ENCODE results near the gene CD96. TPM values are rescaled to one million over a fixed set of nuclear protein-coding genes. Genes with fewer than 3 reads are reported as not detected.
"Not testable (repeated sequence)": the region's sequence is repeated elsewhere in the genome, so short reads cannot be mapped to it uniquely, and the experiment has no call there.

CD96 gene
- total and polyA plus RNA-seq, 4 donors = 0.69 to 3.1 (median 2.4) TPM

DNA sequence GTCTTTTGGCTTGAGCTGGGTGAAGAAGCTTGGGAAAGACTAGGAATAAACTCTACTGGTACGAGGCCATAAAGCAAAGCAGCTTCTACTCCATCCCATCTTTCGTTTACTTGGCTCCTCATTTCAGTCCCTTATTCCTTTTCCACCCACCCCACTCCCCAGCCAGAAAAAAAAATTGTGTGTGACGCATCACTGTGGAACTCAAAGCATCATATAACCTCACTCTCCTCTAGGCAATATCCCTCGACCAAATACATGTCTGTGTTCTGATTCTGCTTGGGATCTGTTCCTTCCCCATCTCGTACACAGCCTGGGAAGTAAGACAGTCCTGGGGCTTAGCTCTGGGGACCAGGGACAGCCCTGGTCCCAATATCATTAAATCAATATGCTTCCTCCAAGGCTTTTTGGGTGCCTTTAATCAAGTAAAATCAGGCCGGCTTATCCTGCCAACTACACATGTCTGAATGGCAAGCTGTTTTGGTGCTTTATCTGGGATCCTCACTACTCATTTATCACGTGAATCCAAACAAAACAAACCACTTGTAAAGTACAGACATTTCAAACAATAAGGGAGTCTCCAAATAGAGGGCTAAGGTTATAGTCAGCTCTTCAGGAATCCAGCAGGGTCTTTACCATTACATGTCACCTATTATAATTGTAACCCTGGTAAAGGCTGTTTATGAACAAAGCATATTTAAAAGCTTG lies 128.1 kb downstream of the CD96 start:
- no peak for DNase-seq
- TF ChIP-seq, protein P1, sequence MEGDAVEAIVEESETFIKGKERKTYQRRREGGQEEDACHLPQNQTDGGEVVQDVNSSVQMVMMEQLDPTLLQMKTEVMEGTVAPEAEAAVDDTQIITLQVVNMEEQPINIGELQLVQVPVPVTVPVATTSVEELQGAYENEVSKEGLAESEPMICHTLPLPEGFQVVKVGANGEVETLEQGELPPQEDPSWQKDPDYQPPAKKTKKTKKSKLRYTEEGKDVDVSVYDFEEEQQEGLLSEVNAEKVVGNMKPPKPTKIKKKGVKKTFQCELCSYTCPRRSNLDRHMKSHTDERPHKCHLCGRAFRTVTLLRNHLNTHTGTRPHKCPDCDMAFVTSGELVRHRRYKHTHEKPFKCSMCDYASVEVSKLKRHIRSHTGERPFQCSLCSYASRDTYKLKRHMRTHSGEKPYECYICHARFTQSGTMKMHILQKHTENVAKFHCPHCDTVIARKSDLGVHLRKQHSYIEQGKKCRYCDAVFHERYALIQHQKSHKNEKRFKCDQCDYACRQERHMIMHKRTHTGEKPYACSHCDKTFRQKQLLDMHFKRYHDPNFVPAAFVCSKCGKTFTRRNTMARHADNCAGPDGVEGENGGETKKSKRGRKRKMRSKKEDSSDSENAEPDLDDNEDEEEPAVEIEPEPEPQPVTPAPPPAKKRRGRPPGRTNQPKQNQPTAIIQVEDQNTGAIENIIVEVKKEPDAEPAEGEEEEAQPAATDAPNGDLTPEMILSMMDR (IDR thresholded peaks at IDR 0.05; ENCODE audit: control extremely low read depth, extremely low read depth) = no peak
- Histone ChIP-seq H3K27me3 (ENCODE audit: control insufficient read depth in 3 of 3, insufficient read depth in 3 of 3, low read length in 2 of 3) (no peaks in the 10 kb centered on the region), H3K4me1 (ENCODE audit: control insufficient read depth in 5 of 5, insufficient read depth in 5 of 5, low read length in 5 of 5) (peaks cover 0 to 13% (median 2%) of the 10 kb centered on the region in 5 donors), H3K27ac (ENCODE audit: low read depth in 1 of 2, low read length in 1 of 2) (no peak overlapping the region), H3K4me3 (no peak overlapping the region), H3K9ac (ENCODE audit: insufficient read depth in 1 of 2, low read length in 2 of 2) (peak overlapping the region in 1 of 2 donors; percentile 61), H3K9me3 (ENCODE audit: control insufficient read depth in 4 of 4, insufficient read depth in 3 of 4, low read length in 3 of 4) (no peaks in the 10 kb centered on the region), H3K36me3 (ENCODE audit: control insufficient read depth in 4 of 4, insufficient read depth in 4 of 4, low read length in 4 of 4) (no peaks in the 10 kb centered on the region)
- WGBS, 2 donors = 85 to 88% methylated on average over 7 of the region's 7 CpGs
- no peak for ATAC-seq (ENCODE audit: insufficient read depth, low FRiP score)

- DNase-seq = not testable (repeated sequence)
- WGBS, 2 donors = 72 to 76% methylated on average over 6 of the region's 6 CpGs
These were observed 130.5 kb downstream of the CD96 start for GRCh38 chr3:111672461-111672860.

DNA sequence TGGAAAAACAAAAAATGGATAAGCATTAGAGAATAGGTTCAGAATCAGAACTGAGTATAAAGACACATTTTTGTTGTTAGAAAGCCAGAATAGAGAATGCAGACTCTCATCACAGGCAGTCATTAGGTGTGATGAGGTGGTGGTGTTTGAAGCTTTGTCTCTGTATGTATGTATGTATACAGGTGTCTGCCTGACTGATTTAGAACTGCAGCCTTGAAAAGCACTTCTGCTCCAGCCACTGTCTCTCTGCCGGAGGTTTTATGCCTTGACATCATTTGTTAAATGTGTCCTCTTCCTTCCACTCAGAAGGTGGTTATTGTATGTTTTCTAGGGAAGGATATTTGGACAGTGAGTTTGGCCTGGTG lies 133.8 kb downstream of the CD96 start:
- peaks cover 0 to 4% (median 0%) of the 10 kb centered on the region in 3 donors for H3K27me3 ChIP-seq (ENCODE audit: control insufficient read depth in 3 of 3, insufficient read depth in 3 of 3, low read length in 2 of 3)
- TF ChIP-seq, protein P1 (IDR thresholded peaks at IDR 0.05; ENCODE audit: control extremely low read depth, extremely low read depth) = no peak
- no peak overlapping the region for H3K9ac ChIP-seq (ENCODE audit: insufficient read depth in 1 of 2, low read length in 2 of 2)
- 47 to 48% methylated on average over 1 of the region's 1 CpG for WGBS, 2 donors
- no peak overlapping the region for H3K27ac ChIP-seq (ENCODE audit: low read depth in 1 of 2, low read length in 1 of 2)
- H3K4me3 ChIP-seq = no peak overlapping the region
- no peaks in the 10 kb centered on the region for H3K36me3 ChIP-seq (ENCODE audit: control insufficient read depth in 4 of 4, insufficient read depth in 4 of 4, low read length in 4 of 4)
- DNase-seq (no peak), ATAC-seq (ENCODE audit: insufficient read depth, low FRiP score) (no peak)
- peaks cover 0 to 15% (median 0%) of the 10 kb centered on the region in 5 donors for H3K4me1 ChIP-seq (ENCODE audit: control insufficient read depth in 5 of 5, insufficient read depth in 5 of 5, low read length in 5 of 5)
- H3K9me3 ChIP-seq (ENCODE audit: control insufficient read depth in 4 of 4, insufficient read depth in 3 of 4, low read length in 3 of 4) = no peaks in the 10 kb centered on the region

More at GRCh38 chr3:111672461-111672860, 130.5 kb downstream of the CD96 start:
- not testable (repeated sequence) for H3K27ac ChIP-seq (ENCODE audit: low read depth in 1 of 2, low read length in 1 of 2); H3K9me3 ChIP-seq (ENCODE audit: control insufficient read depth in 4 of 4, insufficient read depth in 3 of 4, low read length in 3 of 4); H3K27me3 ChIP-seq (ENCODE audit: control insufficient read depth in 3 of 3, insufficient read depth in 3 of 3, low read length in 2 of 3); ATAC-seq (ENCODE audit: insufficient read depth, low FRiP score); H3K4me3 ChIP-seq; H3K9ac ChIP-seq (ENCODE audit: insufficient read depth in 1 of 2, low read length in 2 of 2); H3K36me3 ChIP-seq (ENCODE audit: control insufficient read depth in 4 of 4, insufficient read depth in 4 of 4, low read length in 4 of 4)
- peaks cover 0 to 15% (median 2%) of the 10 kb centered on the region in 5 donors for H3K4me1 ChIP-seq (ENCODE audit: control insufficient read depth in 5 of 5, insufficient read depth in 5 of 5, low read length in 5 of 5)

- 54 to 66% methylated on average over 8 of the region's 8 CpGs for WGBS, 2 donors
- TF ChIP-seq, protein P1 (IDR thresholded peaks at IDR 0.05; ENCODE audit: control extremely low read depth, extremely low read depth) = no peak
- Histone ChIP-seq H3K9me3 (ENCODE audit: control insufficient read depth in 4 of 4, insufficient read depth in 3 of 4, low read length in 3 of 4) (no peaks in the 10 kb centered on the region), H3K9ac (ENCODE audit: insufficient read depth in 1 of 2, low read length in 2 of 2) (no peak overlapping the region), H3K36me3 (ENCODE audit: control insufficient read depth in 4 of 4, insufficient read depth in 4 of 4, low read length in 4 of 4) (no peaks in the 10 kb centered on the region), H3K27me3 (ENCODE audit: control insufficient read depth in 3 of 3, insufficient read depth in 3 of 3, low read length in 2 of 3) (peaks cover 0 to 4% (median 0%) of the 10 kb centered on the region in 3 donors), H3K4me1 (ENCODE audit: control insufficient read depth in 5 of 5, insufficient read depth in 5 of 5, low read length in 5 of 5) (peaks cover 0 to 15% (median 0%) of the 10 kb centered on the region in 5 donors), H3K27ac (ENCODE audit: low read depth in 1 of 2, low read length in 1 of 2) (no peak overlapping the region), H3K4me3 (no peak overlapping the region)
- ATAC-seq (ENCODE audit: insufficient read depth, low FRiP score) (no peak), DNase-seq (peak in 1 of 3 donors; percentile 2)
These were observed 134.4 kb downstream of the CD96 start for GRCh38 chr3:111676211-111677006.

Data from lung (tissue), 12 donors.